OCI-LY3 (cell line): ENCODE measurements around the gene MTHFD1L.

ENCODE experiments used
- EZH2phosphoT487 ChIP-seq: fragments of 200-600 bp; shearing (Covaris generic); IDR thresholded peaks from 2 replicates; pipeline ENCODE4 v1.6.1; 2018; ENCODE audit warnings: antibody characterized with exemption, mixed run types, low read depth
- TF ChIP-seq, protein P1 (sequence below): fragments of 200-600, 300-600 bp; sonication (generic); IDR thresholded peaks from 2 replicates; pipeline ENCODE4 v1.5.1; 2014; ENCODE audit warnings: antibody characterized with exemption, low read length, low read depth

GRCh38 chr6:150969901-150970300 is 104.4 kb downstream of the MTHFD1L start:
- TF ChIP-seq, protein P1, sequence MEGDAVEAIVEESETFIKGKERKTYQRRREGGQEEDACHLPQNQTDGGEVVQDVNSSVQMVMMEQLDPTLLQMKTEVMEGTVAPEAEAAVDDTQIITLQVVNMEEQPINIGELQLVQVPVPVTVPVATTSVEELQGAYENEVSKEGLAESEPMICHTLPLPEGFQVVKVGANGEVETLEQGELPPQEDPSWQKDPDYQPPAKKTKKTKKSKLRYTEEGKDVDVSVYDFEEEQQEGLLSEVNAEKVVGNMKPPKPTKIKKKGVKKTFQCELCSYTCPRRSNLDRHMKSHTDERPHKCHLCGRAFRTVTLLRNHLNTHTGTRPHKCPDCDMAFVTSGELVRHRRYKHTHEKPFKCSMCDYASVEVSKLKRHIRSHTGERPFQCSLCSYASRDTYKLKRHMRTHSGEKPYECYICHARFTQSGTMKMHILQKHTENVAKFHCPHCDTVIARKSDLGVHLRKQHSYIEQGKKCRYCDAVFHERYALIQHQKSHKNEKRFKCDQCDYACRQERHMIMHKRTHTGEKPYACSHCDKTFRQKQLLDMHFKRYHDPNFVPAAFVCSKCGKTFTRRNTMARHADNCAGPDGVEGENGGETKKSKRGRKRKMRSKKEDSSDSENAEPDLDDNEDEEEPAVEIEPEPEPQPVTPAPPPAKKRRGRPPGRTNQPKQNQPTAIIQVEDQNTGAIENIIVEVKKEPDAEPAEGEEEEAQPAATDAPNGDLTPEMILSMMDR, result no peak
- TF ChIP-seq EZH2phosphoT487, result no peak
